Measurements from ENCODE around the gene CNTFR. TPM values are rescaled to one million over a fixed set of nuclear protein-coding genes. Genes with fewer than 3 reads are reported as not detected.
"Not testable (repeated sequence)": the region's sequence is repeated elsewhere in the genome, so short reads cannot be mapped to it uniquely, and the experiment has no call there.

The CNTFR gene
- total RNA-seq, 1 experiment from 2014 or later = not detected

DNA sequence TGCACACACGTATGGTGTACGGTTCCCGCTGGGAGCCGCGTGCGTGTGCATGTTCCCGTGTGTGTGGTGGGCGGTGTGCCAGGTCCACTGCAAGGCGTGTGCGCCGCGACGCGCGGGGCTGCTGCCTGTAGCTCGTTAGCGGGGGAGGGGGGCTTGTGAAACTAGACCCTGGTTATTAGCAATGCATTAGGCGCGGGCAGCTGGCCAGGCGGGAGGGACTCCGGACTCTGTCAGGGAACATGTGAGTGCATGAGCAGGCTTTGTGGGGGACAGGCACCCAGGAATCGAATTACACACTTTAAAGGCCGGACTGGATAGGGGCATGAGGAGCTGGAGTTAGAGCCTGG is 34.5 kb downstream of the CNTFR start:
- DNase-seq (ENCODE audit: low spot score) = no peak

DNA sequence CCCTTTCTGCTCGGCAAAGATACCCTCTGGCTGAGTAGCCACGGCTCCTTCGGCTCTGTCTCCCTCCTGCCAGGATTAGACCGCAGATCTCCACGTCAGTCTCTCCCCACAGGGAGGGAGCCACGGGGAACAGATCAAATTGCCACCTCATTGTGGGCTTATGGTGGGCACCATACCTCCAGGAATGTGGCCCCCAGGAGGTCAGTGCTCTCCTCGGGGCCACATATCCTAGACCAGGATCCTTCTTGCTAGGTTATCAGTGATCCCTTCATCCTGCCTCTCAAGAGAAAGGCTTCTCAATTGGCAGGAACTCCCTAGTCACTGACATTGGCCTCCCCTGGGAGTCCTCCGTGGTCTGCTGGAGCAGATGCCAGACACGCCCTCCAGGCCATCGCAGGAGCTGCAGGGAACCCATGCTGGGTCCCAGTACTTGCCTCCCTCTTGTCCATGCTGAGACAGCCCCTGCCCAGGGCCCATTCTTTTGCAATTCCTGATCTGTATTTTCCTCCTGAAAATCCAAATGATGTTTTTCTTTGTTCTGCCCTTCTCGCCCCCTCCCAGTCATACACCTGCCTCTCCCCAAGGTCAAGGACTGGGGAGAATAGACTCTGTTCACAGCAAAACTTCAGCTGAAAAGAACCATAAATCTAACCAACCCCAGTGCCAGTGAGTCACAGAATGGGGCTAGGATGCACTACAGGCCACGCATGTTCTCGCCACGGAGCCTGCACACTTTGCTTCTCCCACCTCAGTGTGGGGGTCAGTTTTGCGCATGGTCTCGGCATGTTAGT is 35.1 kb downstream of the CNTFR start:
- no peak for DNase-seq (ENCODE audit: low spot score)

- DNase-seq (ENCODE audit: low spot score) = no peak
Observed at GRCh38 chr9:34553511-34554021, 36.0 kb downstream of the CNTFR start.

GRCh38 chr9:34552986-34553385 is 36.5 kb downstream of the CNTFR start:
- no peak for DNase-seq (ENCODE audit: low spot score)

DNA sequence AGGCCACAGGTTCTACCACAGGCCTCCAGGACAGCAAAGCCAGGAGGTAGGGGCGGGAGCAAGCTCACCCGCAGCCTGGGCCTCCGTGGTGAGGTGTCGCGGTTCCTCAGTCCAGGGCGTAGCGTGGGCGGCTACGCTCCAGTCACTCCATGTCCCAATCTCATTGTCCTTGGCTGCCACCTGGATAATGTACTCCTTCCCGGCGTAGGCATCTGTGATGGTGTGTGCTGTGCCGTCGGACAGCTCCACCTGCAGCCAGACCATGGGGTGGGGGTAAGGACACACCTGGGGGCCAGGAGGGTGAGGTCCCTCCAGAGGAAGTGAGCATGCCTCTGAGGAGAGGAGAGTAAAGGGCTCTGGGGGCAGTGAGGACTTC is 36.9 kb downstream of the CNTFR start:
- DNase-seq (ENCODE audit: low spot score) = no peak

GRCh38 chr9:34551751-34552605 is 37.5 kb downstream of the CNTFR start:
- DNase-seq (ENCODE audit: low spot score) = no peak

- no peak for DNase-seq (ENCODE audit: low spot score)
Observed at GRCh38 chr9:34550681-34551270, 38.7 kb downstream of the CNTFR start.

GRCh38 chr9:34550016-34550680 is 39.4 kb downstream of the CNTFR start:
- no peak for DNase-seq (ENCODE audit: low spot score)

DNA sequence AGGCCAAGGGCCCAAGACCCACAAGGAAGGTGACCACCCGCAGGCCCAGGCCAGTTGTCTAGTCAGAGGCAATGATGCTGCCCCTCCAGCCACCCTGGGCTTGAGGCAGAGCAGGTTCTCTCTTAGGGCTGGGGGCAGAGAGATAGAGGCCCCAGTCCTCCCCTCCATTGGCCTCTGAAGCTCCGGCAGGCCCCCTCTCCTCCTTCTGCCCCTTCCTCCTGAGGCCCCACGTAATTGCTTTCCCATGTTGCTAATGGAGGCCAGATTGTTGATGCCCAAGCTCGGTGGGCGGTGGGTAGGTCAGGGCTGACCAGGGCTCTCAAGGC is 40.2 kb downstream of the CNTFR start:
- DNase-seq (ENCODE audit: low spot score) = no peak

DNA sequence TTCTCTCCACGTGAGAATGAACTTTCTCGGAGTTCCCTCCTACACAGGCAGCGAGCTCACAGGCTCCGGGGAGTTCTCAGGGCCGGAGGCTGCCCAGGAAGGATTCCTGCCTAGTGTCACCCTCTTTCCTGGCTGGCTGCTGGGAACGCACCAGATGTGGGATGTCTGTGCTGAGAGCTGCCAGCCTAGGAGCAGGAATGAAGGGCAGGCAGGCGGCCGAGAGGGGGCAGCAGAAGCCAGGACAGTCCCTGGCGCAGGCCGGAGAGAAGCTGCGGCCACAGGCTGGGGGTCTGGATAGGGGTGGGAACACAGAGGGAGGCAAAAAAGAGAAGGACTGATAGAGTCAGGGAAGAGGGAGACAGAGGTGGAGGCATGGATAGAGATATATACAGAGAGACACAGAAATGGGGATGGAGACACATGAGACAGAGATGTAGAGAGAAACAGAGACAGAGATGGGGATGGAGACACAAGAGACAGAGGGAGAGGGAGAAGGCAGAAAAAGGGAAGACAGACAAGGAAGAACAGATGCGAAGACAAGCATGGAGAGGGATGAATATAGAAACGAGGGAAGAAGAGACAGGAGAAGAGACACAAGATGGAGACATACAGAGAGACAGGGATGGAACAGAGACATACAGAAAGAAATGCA is 41.4 kb downstream of the CNTFR start:
- DNase-seq (ENCODE audit: low spot score) = peak; percentile 59

- DNase-seq (ENCODE audit: low spot score) = peak; percentile 79
Observed at GRCh38 chr9:34546834-34547827, 42.4 kb downstream of the CNTFR start.

- no peak for DNase-seq (ENCODE audit: low spot score)
Observed at GRCh38 chr9:34546102-34546833, 43.3 kb downstream of the CNTFR start.

DNA sequence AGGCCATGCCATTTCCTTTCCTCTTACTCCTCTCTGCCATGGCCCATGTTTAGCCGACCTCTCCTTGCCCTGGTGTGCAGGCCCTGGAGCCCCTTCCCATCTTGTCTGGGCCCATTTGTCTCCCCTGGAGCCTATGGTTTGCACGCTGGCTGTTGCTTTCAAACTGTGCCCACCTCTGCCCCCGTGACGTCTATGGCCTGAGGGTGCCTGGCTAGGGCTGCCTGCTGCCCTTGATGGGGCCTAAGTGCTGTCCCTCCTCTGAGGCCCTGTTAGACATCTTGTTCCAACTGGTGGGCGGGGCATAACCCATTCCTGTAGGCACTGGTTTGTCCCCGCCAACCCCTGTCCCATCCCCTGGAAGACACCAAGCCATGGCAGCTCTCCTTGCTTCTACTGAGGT is 44.0 kb downstream of the CNTFR start:
- DNase-seq (ENCODE audit: low spot score) = no peak

DNA sequence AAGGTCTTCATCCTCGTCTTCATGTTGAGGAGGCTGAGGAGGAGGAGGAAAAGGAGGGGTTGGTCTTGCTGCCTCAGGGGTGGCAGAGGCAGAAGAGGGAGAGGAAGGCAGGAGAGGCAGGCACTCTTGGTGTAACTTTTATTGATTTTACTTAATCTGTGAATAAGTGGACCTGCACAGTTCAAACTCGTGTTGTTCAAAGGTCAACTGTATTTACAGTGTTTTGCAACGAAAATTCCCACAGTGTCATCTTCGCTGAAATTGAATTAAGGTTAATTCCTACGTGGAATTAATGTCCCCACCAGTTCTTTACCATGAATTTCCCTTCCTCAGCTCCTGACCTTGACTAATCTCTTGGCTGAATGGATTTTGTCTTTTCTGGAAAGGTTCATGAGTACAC is 45.5 kb downstream of the CNTFR start:
- no peak for DNase-seq (ENCODE audit: low spot score)

- no peak for DNase-seq (ENCODE audit: low spot score)
Observed at GRCh38 chr9:34541540-34541939, 48.0 kb downstream of the CNTFR start.

DNA sequence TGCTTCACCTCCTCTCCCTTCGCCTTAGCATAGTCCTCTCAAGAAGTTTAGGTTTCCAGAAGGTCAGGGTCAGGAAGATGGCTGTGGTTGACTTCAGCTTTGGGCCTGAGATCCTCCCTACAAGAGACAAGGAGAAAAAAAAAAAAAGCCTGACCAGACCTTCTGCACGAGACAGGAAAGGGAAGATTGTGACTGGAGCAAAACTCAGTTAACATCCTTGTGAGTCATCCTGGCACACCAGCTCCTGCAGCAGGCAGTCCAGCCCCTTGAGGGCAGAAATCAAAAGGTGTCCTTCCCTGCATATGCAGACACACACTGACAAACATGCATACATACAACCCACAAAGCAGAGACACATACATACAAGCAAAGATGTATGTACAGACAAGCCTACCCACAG is 48.7 kb downstream of the CNTFR start:
- DNase-seq (ENCODE audit: low spot score) = no peak

DNA sequence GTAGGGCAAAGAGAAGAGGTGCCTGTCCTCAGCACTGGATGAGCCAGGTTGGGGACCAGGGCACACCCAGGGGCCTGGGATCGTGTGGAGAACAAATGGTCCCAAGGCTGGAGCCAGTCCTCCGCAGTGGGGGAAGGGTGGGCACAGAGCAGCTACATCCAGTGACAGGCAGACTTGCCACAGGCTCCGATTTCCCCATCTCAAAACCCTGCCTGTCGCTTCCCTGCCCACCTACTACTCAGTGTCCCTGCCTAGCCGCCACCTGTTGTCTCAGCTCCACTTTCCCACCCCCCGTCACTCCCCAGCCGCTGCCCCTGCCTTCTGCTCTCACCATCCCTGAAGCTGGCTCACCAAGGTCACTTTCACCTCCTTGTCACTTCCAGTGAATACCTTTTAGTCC is 52.8 kb downstream of the CNTFR start:
- DNase-seq (ENCODE audit: low spot score) = no peak

DNA sequence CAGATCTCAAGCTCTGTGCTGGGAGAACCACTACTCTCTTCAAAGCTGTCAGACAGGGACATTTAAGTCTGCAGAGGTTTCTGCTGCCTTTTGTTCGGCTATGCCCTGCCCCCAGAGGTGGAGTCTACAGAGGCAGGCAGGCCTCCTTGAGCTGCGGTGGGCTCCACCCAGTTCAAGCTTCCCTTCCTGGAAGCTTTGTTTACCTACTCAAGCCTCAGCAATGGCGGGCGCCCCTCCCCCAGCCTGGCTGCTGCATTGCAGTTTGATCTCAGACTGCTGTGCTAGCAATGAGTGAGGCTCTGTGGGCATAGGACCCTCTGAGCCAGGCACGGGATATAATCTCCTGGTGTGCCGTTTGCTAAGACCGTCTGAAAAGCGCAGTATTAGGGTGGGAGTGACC is 57.5 kb downstream of the CNTFR start:
- DNase-seq (ENCODE audit: low spot score) = not testable (repeated sequence)

- no peak for DNase-seq (ENCODE audit: low spot score)
Observed at GRCh38 chr9:34526026-34526425, 63.5 kb downstream of the CNTFR start.

DNA sequence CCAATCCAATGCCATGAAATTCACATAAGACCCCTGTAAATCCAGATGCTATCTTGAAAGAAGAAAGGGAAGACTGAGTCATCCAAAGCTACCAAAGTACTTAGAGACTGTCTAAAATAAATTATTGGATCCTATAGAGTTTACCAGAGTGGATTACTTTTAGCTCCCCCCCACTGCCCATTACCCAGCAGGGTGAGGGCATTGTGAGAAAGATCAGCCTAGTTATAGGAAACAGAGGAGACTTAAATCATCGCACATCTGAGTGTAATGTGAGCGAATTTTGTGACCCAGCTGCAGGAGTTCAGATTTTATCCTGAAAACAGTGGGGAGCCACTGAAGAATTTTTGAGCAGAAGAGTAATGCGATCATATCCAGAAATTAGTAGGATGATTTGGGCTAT is 65.2 kb downstream of the CNTFR start:
- no peak for DNase-seq (ENCODE audit: low spot score)

Data from HT-29 (cell line).